SU-DHL-6 (cell line): ENCODE data around the gene BIN1.

Experiments
- H2AFZ ChIP-seq: fragments of 200-600 bp; sonication (generic); 2 replicates; pipeline ENCODE4 v1.6.1; 2014; ENCODE audit warnings: low read depth, mild to moderate bottlenecking, moderate library complexity, mixed read lengths, antibody characterized with exemption, low read length; ENCODE audit not compliant: severe bottlenecking
- H3F3A ChIP-seq: fragments of 200-600 bp; shearing (Covaris generic); 2 replicates; pipeline ENCODE4 v1.6.0; 2016; ENCODE audit warnings: antibody characterized with exemption, mild to moderate bottlenecking; ENCODE audit not compliant: insufficient read depth
- H3K27ac ChIP-seq: fragments of 200-600 bp; sonication (generic); 2 replicates; pipeline ENCODE4 v1.5.1; 2016; ENCODE audit warnings: low read depth, mild to moderate bottlenecking, low read length, moderate library complexity, mixed read lengths
- H3K27me3 ChIP-seq: fragments of 200-600 bp; sonication (generic), shearing (Covaris generic); 2 replicates; pipeline ENCODE4 v1.6.0; 2014; ENCODE audit warnings: mild to moderate bottlenecking, low read length
- H3K36me3 ChIP-seq: fragments of 200-600 bp; sonication (generic); 2 replicates; pipeline ENCODE4 v1.6.1; 2014; ENCODE audit warnings: mild to moderate bottlenecking, low read length, mixed read lengths
- H3K4me2 ChIP-seq: fragments of 300-600, 200-600 bp; shearing (Covaris generic), sonication (generic); 2 replicates; pipeline ENCODE4 v1.6.0; 2014; ENCODE audit warnings: low read length, low read depth, mild to moderate bottlenecking; ENCODE audit not compliant: poor library complexity, severe bottlenecking
- H3K4me3 ChIP-seq: fragments of 200-600 bp; sonication (generic); 2 replicates; pipeline ENCODE4 v1.5.1; 2014; ENCODE audit warnings: antibody characterized with exemption, low read length, mild to moderate bottlenecking, mixed read lengths; ENCODE audit not compliant: insufficient read depth, poor library complexity, severe bottlenecking
- H3K79me2 ChIP-seq: fragments of 200-600 bp; sonication (generic); 2 replicates; pipeline ENCODE4 v1.6.1; 2014; ENCODE audit warnings: mild to moderate bottlenecking, low read length, moderate library complexity; ENCODE audit not compliant: insufficient read depth
- H3K9ac ChIP-seq: fragments of 200-600 bp; sonication (generic); 2 replicates; pipeline ENCODE4 v1.7.0; 2014; ENCODE audit warnings: mild to moderate bottlenecking, low read length
- H3K9me2 ChIP-seq: fragments of 200-600 bp; sonication (generic); replicated peaks from 2 replicates; pipeline ENCODE4 v1.6.1; 2014; ENCODE audit warnings: low read length; ENCODE audit not compliant: insufficient read depth
- H3K9me3 ChIP-seq: fragments of 200-600 bp; sonication (generic); 2 replicates; pipeline ENCODE4 v1.6.1; 2014; ENCODE audit warnings: low read length, mixed read lengths; ENCODE audit not compliant: insufficient read depth
- H4K20me1 ChIP-seq: fragments of 200-600 bp; sonication (generic); 2 replicates; pipeline ENCODE4 v1.6.1; 2014; ENCODE audit warnings: low read depth, mild to moderate bottlenecking, antibody characterized with exemption, low read length, moderate library complexity, mixed read lengths
- EZH2phosphoT487 ChIP-seq: fragments of 200-600 bp; sonication (generic), shearing (Covaris generic); conservative IDR thresholded peaks from 2 replicates; pipeline ENCODE4 v1.6.1; 2018; ENCODE audit warnings: mild to moderate bottlenecking, antibody characterized with exemption, low read length, moderate library complexity, mixed read lengths
- TF ChIP-seq, protein P1 (sequence below): fragments of 200-600 bp; sonication (generic); IDR thresholded peaks from one replicate; pipeline ENCODE4 v1.5.1; 2017; ENCODE audit warnings: antibody characterized with exemption, mild to moderate bottlenecking, low read length, moderate library complexity; ENCODE audit not compliant: insufficient read depth, poor library complexity, severe bottlenecking

Gene BIN1

DNA sequence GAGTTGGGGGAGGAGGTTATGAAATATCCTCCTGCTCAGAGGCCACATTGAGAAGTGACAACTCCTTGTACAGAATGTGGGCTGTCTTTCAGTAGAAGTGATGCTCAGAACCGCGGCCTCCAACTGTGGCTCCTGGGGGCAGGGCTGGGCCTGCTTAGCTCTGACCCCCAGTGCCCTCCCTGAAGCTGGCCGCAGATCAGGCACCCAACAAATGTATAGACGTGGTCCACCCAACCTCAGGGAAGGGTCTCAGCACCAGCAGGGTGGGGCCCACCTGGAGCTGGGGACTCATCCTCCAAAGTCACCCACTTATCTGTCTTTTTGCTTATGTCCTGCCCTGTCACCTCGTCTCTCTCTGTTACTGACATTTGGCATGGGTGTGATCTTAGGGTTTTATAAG is 11.1 kb upstream of the BIN1 start:
- H3K27ac ChIP-seq, result no peak overlapping the region

DNA sequence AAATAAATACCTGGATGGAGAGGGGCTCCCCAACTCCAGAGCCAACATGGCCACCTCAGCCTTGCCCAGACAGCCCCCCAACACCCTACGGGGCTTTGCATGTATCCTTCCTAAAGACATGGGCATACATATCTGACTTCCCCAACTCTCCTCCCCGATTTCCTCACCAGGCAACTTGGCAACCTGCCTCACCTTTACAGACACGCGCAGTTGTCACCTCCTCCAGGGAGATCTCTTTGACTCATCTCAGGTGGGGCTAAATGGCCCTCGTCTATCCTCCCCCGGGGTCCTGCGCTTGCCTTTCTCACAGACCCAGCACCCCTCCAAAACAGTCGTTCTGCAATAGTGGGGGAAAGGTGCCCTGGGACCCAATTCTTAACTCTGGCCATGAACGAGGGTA is 10.6 kb upstream of the BIN1 start:
- H3F3A ChIP-seq, result no peaks in the 10 kb centered on the region
- H3K27me3 ChIP-seq, result no peaks in the 10 kb centered on the region
- no peaks in the 10 kb centered on the region for H3K36me3 ChIP-seq
- H3K27ac ChIP-seq, result no peak overlapping the region
- no peaks in the 10 kb centered on the region for H3K9me2 ChIP-seq
- no peak overlapping the region for H3K4me2 ChIP-seq
- TF ChIP-seq, protein P1, sequence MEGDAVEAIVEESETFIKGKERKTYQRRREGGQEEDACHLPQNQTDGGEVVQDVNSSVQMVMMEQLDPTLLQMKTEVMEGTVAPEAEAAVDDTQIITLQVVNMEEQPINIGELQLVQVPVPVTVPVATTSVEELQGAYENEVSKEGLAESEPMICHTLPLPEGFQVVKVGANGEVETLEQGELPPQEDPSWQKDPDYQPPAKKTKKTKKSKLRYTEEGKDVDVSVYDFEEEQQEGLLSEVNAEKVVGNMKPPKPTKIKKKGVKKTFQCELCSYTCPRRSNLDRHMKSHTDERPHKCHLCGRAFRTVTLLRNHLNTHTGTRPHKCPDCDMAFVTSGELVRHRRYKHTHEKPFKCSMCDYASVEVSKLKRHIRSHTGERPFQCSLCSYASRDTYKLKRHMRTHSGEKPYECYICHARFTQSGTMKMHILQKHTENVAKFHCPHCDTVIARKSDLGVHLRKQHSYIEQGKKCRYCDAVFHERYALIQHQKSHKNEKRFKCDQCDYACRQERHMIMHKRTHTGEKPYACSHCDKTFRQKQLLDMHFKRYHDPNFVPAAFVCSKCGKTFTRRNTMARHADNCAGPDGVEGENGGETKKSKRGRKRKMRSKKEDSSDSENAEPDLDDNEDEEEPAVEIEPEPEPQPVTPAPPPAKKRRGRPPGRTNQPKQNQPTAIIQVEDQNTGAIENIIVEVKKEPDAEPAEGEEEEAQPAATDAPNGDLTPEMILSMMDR, result no peak
- TF ChIP-seq EZH2phosphoT487, result no peak
- no peaks in the 10 kb centered on the region for H3K79me2 ChIP-seq
- no peaks in the 10 kb centered on the region for H4K20me1 ChIP-seq
- no peaks in the 10 kb centered on the region for H3K9me3 ChIP-seq
- H3K4me3 ChIP-seq, result no peak overlapping the region
- H2AFZ ChIP-seq, result no peak overlapping the region
- no peak overlapping the region for H3K9ac ChIP-seq

More for the DNA sequence above, 11.1 kb upstream of the BIN1 start:
- no peaks in the 10 kb centered on the region for H3K9me3 ChIP-seq
- H3K9ac ChIP-seq, result no peak overlapping the region
- no peaks in the 10 kb centered on the region for H4K20me1 ChIP-seq
- no peaks in the 10 kb centered on the region for H3K27me3 ChIP-seq
- TF ChIP-seq, protein P1, result no peak
- no peak for TF ChIP-seq EZH2phosphoT487
- no peaks in the 10 kb centered on the region for H3K79me2 ChIP-seq
- H3F3A ChIP-seq, result no peaks in the 10 kb centered on the region
- H3K36me3 ChIP-seq, result no peaks in the 10 kb centered on the region
- no peaks in the 10 kb centered on the region for H3K9me2 ChIP-seq
- H3K4me3 ChIP-seq, result no peak overlapping the region
- H3K4me2 ChIP-seq, result no peak overlapping the region
- H2AFZ ChIP-seq, result no peak overlapping the region

DNA sequence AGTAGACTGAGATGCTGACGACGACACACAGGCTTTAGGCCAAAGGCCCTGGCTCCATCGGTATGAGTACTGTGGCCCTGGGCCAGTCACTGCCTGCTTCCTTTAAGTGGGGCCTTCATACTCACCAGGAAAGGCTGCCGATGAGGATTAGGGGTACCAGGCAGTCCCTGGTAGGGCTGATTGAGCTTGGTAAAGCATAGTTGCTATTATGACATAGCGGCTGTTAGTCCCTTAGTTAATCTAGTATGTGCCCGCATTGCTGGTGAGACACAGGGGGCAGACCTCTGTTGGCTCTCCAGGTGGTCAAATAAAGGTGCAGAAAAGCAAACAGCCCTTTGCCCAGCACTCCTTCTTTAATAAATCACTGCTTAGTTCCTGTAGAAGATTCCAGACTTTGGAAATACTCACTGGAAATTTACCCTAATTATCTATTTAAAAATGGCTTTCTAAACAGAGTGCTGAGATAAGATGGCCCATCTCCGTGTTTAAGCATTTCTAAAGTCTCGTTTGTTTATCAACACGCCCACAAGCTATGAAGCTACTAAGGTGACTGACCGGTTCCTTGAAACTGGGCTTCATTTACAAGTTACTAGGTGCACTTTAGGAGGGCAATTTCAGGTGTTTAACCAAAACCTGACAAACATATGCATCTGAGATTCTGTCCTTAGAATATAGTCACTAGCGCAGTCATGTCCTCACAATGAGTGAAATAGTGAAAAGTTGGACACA is 8.7 kb upstream of the BIN1 start:
- H3K9ac ChIP-seq, result no peak overlapping the region
- no peak overlapping the region for H3K4me2 ChIP-seq
- TF ChIP-seq EZH2phosphoT487, result no peak
- TF ChIP-seq, protein P1, result no peak
- H3K9me3 ChIP-seq, result no peaks in the 10 kb centered on the region
- no peak overlapping the region for H2AFZ ChIP-seq
- no peak overlapping the region for H3K4me3 ChIP-seq
- H3K36me3 ChIP-seq, result no peaks in the 10 kb centered on the region
- H3F3A ChIP-seq, result no peaks in the 10 kb centered on the region
- H3K27ac ChIP-seq, result no peak overlapping the region
- H3K9me2 ChIP-seq, result no peaks in the 10 kb centered on the region
- H4K20me1 ChIP-seq, result no peaks in the 10 kb centered on the region
- no peaks in the 10 kb centered on the region for H3K27me3 ChIP-seq
- H3K79me2 ChIP-seq, result no peaks in the 10 kb centered on the region
